Panc1 (cell line): ENCODE data around the gene PYDC1. TPM values are rescaled to one million over a fixed set of nuclear protein-coding genes. Genes with fewer than 3 reads are reported as not detected.

ENCODE experiments used
- ATAC-seq: fragments of 200-7000 bp; cut with Tn5 transposase; 2 replicates; pipeline ENCODE4 v1.9.1; 2020; ENCODE audit warnings: mild to moderate bottlenecking, moderate library complexity
- BruUV-seq: library from RNA; stranded (reverse); fragments of 400-500 nt; replicated peaks from 2 replicates; lab custom pipeline; 2021; lab: Mats Ljungman, UMichigan
- CTCF ChIA-PET: fragments of 300-600 bp; sonication (Branson Sonifier 250); formaldehyde crosslinking; loops from one replicate; lab custom pipeline; 2022; ENCODE audit warnings: antibody characterized with exemption; lab: Charles Lee
- POLR2A ChIA-PET: fragments of 300-600 bp; sonication (Branson Sonifier 250); formaldehyde crosslinking; loops from one replicate; lab custom pipeline; 2022; ENCODE audit warnings: antibody characterized with exemption; lab: Charles Lee
- DNase-seq: peaks from one replicate; pipeline ENCODE4 v3.0.0-alpha.2; 2010; ENCODE audit warnings: low read depth, low spot score
- H3K27ac ChIP-seq: 2 replicates; pipeline ENCODE4 v1.5.1; 2011; ENCODE audit warnings: mild to moderate bottlenecking, low read length, inconsistent platforms
- H3K27me3 ChIP-seq: fragments of 200-500 bp; sonication (Bioruptor generic); 2 replicates; pipeline ENCODE4 v1.6.0; 2014; ENCODE audit warnings: low read length, inconsistent platforms; ENCODE audit not compliant: control insufficient read depth, insufficient read depth
- H3K36me3 ChIP-seq: fragments of 200-500 bp; sonication (Bioruptor generic); 2 replicates; pipeline ENCODE4 v1.5.1; 2014; ENCODE audit warnings: inconsistent platforms, mild to moderate bottlenecking, low read length, moderate library complexity; ENCODE audit not compliant: control insufficient read depth, insufficient read depth
- H3K4me1 ChIP-seq: 2 replicates; pipeline ENCODE4 v1.5.1; 2011; ENCODE audit warnings: inconsistent platforms, mild to moderate bottlenecking, low read length, moderate library complexity; ENCODE audit not compliant: control insufficient read depth, insufficient read depth
- H3K4me3 ChIP-seq, 2 experiments: 2 replicates each; pipeline ENCODE4 v1.5.1; 2011 to 2012; ENCODE audit warnings: low read depth in 2 of 2, low read length in 2 of 2, mild to moderate bottlenecking in 2 of 2, inconsistent platforms in 1 of 2, moderate library complexity in 1 of 2
- H3K9me3 ChIP-seq: fragments of 200-500 bp; sonication (Bioruptor generic); 2 replicates; pipeline ENCODE4 v1.5.1; 2014; ENCODE audit warnings: low read depth, mild to moderate bottlenecking, inconsistent platforms, low read length, moderate library complexity; ENCODE audit not compliant: control insufficient read depth, insufficient read depth
- POLR2AphosphoS5 ChIP-seq: IDR thresholded peaks from 2 replicates; pipeline ENCODE4 v1.6.1; 2012; ENCODE audit warnings: mild to moderate bottlenecking, low read depth, low read length, moderate library complexity
- SIN3A ChIP-seq: IDR thresholded peaks from 2 replicates; pipeline ENCODE4 v1.6.1; 2012; ENCODE audit warnings: low read depth, mild to moderate bottlenecking, low read length, moderate library complexity, borderline replicate concordance; ENCODE audit not compliant: insufficient read depth
- TCF7L2 ChIP-seq: IDR thresholded peaks from 2 replicates; pipeline ENCODE4 v1.6.1; 2011; ENCODE audit warnings: mild to moderate bottlenecking, low read depth, low read length, inconsistent platforms
- in situ Hi-C: cut with HindIII; loops from 2 replicates; pipeline ENCODE4 v1.10.0; 2016; ENCODE audit warnings: low sequenced_read_pairs, low pct_unique_long_range_greater_than_20kb
- intact Hi-C: fragments of 100-400 bp; cut with micrococcal nuclease; formaldehyde crosslinking; loops from one replicate; pipeline ENCODE4 v1.10.0; 2022; ENCODE audit not compliant: unreplicated experiment
- total RNA-seq: library from RNA; stranded (reverse); gene quantifications from one replicate; pipeline ENCODE4 v1.2.1, GENCODE V29; 2021; ENCODE audit not compliant: unreplicated experiment
- TF ChIP-seq, protein P1 (sequence below): fragments of 450-650 bp; IDR thresholded peaks from 2 replicates; pipeline ENCODE4 v1.5.1; 2017; ENCODE audit warnings: mild to moderate bottlenecking
- TF ChIP-seq, protein P2 (sequence below), 2 experiments: IDR thresholded peaks; 2 replicates each; pipeline ENCODE4 v1.6.1; 2011 to 2012; ENCODE audit warnings: low read depth in 2 of 2, control low read depth in 1 of 2, low read length in 1 of 2, mild to moderate bottlenecking in 1 of 2, moderate library complexity in 1 of 2; ENCODE audit not compliant: insufficient read depth in 1 of 2

PYDC1 gene
- total RNA-seq, 1 experiment from 2014 or later = not detected

DNA sequence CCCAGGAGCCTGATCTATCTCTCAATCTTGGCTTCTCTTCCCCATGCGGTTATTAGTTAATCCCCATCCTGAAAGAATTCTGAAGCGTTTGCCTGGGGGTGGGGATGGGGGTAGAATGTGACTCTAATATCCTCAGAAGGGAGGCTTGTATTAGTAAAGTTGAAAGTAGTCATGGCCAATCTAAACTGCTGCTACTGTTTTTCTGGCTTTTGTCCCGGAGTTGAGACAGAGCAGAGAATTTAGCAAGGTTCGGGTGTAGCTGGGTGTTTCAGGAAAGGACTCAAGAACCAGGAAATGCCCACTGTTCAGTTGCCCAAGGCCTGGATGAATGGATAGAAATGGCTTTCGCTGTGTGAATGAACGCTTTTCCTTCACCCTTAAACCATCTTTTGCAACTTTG lies 25.3 kb upstream of the PYDC1 start:
- Histone ChIP-seq H3K4me1 (no peaks in the 10 kb centered on the region), H3K27me3 (no peaks in the 10 kb centered on the region; the same call in 1 of the 2 replicates), H3K27ac (no peak overlapping the region), H3K9me3 (no peaks in the 10 kb centered on the region), H3K36me3 (no peaks in the 10 kb centered on the region), H3K4me3 (no peak overlapping the region)
- DNase-seq (no peak), ATAC-seq (no peak)
- in situ Hi-C loops (no loop called here), intact Hi-C loops (no loop called here)
- TF ChIP-seq, protein P1, sequence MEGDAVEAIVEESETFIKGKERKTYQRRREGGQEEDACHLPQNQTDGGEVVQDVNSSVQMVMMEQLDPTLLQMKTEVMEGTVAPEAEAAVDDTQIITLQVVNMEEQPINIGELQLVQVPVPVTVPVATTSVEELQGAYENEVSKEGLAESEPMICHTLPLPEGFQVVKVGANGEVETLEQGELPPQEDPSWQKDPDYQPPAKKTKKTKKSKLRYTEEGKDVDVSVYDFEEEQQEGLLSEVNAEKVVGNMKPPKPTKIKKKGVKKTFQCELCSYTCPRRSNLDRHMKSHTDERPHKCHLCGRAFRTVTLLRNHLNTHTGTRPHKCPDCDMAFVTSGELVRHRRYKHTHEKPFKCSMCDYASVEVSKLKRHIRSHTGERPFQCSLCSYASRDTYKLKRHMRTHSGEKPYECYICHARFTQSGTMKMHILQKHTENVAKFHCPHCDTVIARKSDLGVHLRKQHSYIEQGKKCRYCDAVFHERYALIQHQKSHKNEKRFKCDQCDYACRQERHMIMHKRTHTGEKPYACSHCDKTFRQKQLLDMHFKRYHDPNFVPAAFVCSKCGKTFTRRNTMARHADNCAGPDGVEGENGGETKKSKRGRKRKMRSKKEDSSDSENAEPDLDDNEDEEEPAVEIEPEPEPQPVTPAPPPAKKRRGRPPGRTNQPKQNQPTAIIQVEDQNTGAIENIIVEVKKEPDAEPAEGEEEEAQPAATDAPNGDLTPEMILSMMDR = no peak
- TF ChIP-seq SIN3A (no peak), POLR2AphosphoS5 (no peak)
- BruUV-seq = no TSS peak
- ChIA-PET CTCF (no interaction called here), POLR2A (no interaction called here)

DNA sequence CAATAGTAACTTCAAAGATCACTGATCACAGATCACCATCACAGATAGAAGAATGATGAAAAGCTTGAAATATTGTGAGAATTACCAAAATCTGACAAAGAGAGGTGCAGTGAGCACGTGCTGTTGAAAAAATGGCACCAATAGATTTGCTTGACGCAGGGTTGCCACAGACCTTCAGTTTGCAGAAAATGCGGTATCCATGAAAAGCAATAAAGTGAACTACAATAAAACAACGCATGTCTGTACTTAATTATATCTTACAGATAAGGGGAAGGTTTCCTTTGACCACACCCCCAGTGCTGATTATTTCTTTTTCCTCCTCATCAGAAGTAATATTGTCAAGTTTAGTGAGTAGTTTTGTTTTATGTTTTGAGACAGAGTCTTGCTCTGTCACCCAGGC lies 21.1 kb upstream of the PYDC1 start:
- ChIA-PET CTCF (no interaction called here), POLR2A (interaction anchor here (0.7 kb wide), 1 partner anchor 441 kb away, joined by 12 read pairs; no protein-coding TSS in a partner anchor)
- intact Hi-C loops (no loop called here), in situ Hi-C loops (no loop called here)
- no peaks in the 10 kb centered on the region for H3K27me3 ChIP-seq
- BruUV-seq = no TSS peak
- no peaks in the 10 kb centered on the region for H3K4me1 ChIP-seq
- no peaks in the 10 kb centered on the region for H3K9me3 ChIP-seq
- H3K4me3 ChIP-seq = no peak overlapping the region
- DNase-seq = no peak
- ATAC-seq = no peak
- H3K36me3 ChIP-seq = no peaks in the 10 kb centered on the region
- TF ChIP-seq, protein P1 = no peak
- no peak for TF ChIP-seq POLR2AphosphoS5
- no peak for TF ChIP-seq SIN3A
- no peak for TF ChIP-seq TCF7L2
- TF ChIP-seq, protein P2, sequence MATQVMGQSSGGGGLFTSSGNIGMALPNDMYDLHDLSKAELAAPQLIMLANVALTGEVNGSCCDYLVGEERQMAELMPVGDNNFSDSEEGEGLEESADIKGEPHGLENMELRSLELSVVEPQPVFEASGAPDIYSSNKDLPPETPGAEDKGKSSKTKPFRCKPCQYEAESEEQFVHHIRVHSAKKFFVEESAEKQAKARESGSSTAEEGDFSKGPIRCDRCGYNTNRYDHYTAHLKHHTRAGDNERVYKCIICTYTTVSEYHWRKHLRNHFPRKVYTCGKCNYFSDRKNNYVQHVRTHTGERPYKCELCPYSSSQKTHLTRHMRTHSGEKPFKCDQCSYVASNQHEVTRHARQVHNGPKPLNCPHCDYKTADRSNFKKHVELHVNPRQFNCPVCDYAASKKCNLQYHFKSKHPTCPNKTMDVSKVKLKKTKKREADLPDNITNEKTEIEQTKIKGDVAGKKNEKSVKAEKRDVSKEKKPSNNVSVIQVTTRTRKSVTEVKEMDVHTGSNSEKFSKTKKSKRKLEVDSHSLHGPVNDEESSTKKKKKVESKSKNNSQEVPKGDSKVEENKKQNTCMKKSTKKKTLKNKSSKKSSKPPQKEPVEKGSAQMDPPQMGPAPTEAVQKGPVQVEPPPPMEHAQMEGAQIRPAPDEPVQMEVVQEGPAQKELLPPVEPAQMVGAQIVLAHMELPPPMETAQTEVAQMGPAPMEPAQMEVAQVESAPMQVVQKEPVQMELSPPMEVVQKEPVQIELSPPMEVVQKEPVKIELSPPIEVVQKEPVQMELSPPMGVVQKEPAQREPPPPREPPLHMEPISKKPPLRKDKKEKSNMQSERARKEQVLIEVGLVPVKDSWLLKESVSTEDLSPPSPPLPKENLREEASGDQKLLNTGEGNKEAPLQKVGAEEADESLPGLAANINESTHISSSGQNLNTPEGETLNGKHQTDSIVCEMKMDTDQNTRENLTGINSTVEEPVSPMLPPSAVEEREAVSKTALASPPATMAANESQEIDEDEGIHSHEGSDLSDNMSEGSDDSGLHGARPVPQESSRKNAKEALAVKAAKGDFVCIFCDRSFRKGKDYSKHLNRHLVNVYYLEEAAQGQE (IDR thresholded peaks at IDR 0.05; ENCODE audit: insufficient read depth in 1 of 2, low read depth in 2 of 2, low read length in 1 of 2) = no peak
- no peak overlapping the region for H3K27ac ChIP-seq
